Caki2 (cell line): ENCODE measurements around the gene SPPL2C. TPM values are rescaled to one million over a fixed set of nuclear protein-coding genes. Genes with fewer than 3 reads are reported as not detected.

Source experiments
- DNase-seq: peaks from one replicate; pipeline ENCODE4 v3.0.0-alpha.2; 2015; ENCODE audit warnings: low read depth
- in situ Hi-C: cut with HindIII; loops from 2 replicates; pipeline ENCODE4 v1.10.0; 2016; ENCODE audit warnings: low sequenced_read_pairs, low pct_unique_long_range_greater_than_20kb, mixed read lengths
- total RNA-seq: library from RNA; depleted of rRNA; stranded (reverse); fragments of >200 nt; shearing (Covaris generic); gene quantifications from 2 replicates; pipeline ENCODE4 v1.2.3, GENCODE V29; 2014; ENCODE audit warnings: low replicate concordance

The SPPL2C gene
- total RNA-seq, 1 experiment from 2014 or later, result not detected

GRCh38 chr17:45824901-45825492 lies 19.7 kb upstream of the SPPL2C start:
- no peak for DNase-seq
- in situ Hi-C loops, result no loop called here

GRCh38 chr17:45825792-45826191 lies 18.9 kb upstream of the SPPL2C start:
- in situ Hi-C loops, result no loop called here
- no peak for DNase-seq

GRCh38 chr17:45826919-45827588 lies 17.6 kb upstream of the SPPL2C start:
- DNase-seq, result no peak
- in situ Hi-C loops, result no loop called here

- no peak for DNase-seq
- in situ Hi-C loops, result no loop called here
Observed at GRCh38 chr17:45828171-45828570, 16.5 kb upstream of the SPPL2C start.

GRCh38 chr17:45828582-45829133 lies 16.0 kb upstream of the SPPL2C start:
- in situ Hi-C loops, result no loop called here

GRCh38 chr17:45833920-45834319 lies 10.8 kb upstream of the SPPL2C start:
- in situ Hi-C loops, result no loop called here
- DNase-seq, result no peak

More at GRCh38 chr17:45828582-45829133, 16.0 kb upstream of the SPPL2C start:
- no peak for DNase-seq

GRCh38 chr17:45834471-45835396 lies 9.9 kb upstream of the SPPL2C start:
- in situ Hi-C loops, result no loop called here

GRCh38 chr17:45835481-45835880 lies 9.2 kb upstream of the SPPL2C start:
- in situ Hi-C loops, result no loop called here
- DNase-seq, result no peak

More at GRCh38 chr17:45834471-45835396, 9.9 kb upstream of the SPPL2C start:
- no peak for DNase-seq

- in situ Hi-C loops, result no loop called here
Observed at GRCh38 chr17:45836047-45837044, 8.3 kb upstream of the SPPL2C start.

GRCh38 chr17:45837187-45837586 lies 7.5 kb upstream of the SPPL2C start:
- in situ Hi-C loops, result no loop called here

More at GRCh38 chr17:45836047-45837044, 8.3 kb upstream of the SPPL2C start:
- no peak for DNase-seq

GRCh38 chr17:45837603-45838002 lies 7.1 kb upstream of the SPPL2C start:
- in situ Hi-C loops, result no loop called here

More at GRCh38 chr17:45837187-45837586, 7.5 kb upstream of the SPPL2C start:
- DNase-seq, result no peak

GRCh38 chr17:45838751-45839295 lies 5.9 kb upstream of the SPPL2C start:
- in situ Hi-C loops, result no loop called here
- no peak for DNase-seq

More at GRCh38 chr17:45837603-45838002, 7.1 kb upstream of the SPPL2C start:
- no peak for DNase-seq

- no peak for DNase-seq
- in situ Hi-C loops, result no loop called here
Observed at GRCh38 chr17:45839442-45839841, 5.2 kb upstream of the SPPL2C start.

- DNase-seq, result no peak
- in situ Hi-C loops, result no loop called here
Observed at GRCh38 chr17:45841186-45841585, 3.5 kb upstream of the SPPL2C start.

- in situ Hi-C loops, result no loop called here
- no peak for DNase-seq
Observed at GRCh38 chr17:45841883-45842525, 2.7 kb upstream of the SPPL2C start.

- in situ Hi-C loops, result no loop called here
- no peak for DNase-seq
Observed at GRCh38 chr17:45843722-45844121, 959 bp upstream of the SPPL2C start.
